HG02938 (cell line): ENCODE results near the gene NRSN1.
"Not testable (repeated sequence)": the region's sequence is repeated elsewhere in the genome, so short reads cannot be mapped to it uniquely, and the experiment has no call there.

Source experiments
- ATAC-seq: cut with Tn5 transposase; IDR thresholded peaks from one replicate; pipeline ENCODE4 v1.9.1; 2021; ENCODE audit warnings: mild to moderate bottlenecking, moderate library complexity; ENCODE audit not compliant: unreplicated experiment

The NRSN1 gene

DNA sequence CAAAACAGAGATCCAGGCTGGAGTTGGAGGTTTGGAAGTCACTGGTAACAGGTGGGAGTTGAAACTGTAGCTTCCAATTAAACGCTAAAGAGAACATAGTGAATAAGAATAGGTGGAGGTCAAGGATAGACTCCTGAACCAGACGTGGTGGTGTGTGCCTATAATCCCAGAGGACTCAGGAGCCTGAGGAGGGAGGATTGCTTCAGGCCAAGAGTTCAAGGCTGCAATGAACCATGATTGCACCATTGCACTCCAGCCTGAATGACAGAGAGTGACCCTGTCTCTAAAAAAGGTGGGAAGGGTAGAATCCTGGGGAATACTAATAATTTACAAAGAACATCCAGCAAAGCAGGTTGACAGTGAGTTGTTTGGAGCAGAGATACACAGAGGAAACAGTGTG lies 13.6 kb downstream of the NRSN1 start:
- no peak for ATAC-seq

DNA sequence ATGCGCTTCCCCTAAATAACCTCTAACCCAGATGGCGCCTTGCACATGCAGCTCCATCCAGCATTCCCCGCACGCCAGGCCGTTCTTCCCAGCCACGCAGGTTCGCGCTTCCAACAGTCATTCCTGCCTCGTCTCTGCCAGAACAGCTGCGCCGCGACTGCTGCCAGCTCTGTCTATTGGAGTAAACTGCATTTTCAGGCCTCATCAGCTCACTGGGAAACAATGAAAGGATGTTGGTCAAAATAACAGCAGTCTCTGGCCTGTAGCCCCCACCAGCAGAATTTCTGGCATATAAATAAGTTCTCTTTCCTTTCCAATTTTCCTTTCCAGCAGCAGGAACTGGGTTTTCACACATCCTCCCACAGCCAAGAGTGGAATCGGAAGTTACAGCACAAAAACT lies 14.6 kb downstream of the NRSN1 start:
- ATAC-seq, result no peak

DNA sequence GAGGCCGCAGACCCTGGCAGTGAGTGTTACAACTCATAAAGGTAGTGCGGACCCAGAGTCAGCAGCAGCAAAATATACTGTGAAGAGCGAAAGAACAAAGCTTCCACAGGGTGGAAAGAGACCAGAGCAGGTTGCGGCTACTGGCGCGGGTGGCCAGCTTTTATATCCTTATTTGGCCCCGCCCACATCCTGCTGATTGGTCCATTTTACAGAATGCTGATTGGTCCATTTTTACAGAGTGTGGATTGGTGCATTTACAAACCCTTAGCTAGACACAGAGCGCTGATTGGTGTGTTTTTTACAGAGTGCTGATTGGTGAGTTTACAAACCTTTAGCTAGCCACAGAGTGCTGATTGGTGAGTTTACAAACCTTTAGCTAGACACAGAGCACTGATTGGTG lies 16.7 kb downstream of the NRSN1 start:
- ATAC-seq, result not testable (repeated sequence)

- ATAC-seq, result no peak
Observed at GRCh38 chr6:24145690-24146131, 19.7 kb downstream of the NRSN1 start.

DNA sequence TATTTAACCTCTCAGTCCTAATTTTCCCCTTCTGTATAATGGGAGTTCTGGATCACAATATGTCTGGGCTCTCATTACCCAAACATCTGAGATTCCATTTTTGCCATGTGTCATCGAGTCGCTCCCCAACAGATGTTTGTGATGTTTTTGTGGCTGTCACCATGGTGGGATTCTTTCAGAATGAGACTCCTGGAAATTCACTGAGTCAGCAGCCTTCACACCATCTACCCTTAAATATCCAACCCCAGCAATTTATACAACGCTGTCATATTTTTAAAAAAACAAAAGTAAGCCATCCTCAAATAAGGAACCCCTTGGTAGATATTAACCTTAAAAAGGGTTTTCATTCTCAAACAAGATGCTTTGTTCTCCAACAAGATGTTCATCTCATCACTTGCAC lies 20.9 kb downstream of the NRSN1 start:
- ATAC-seq, result no peak

DNA sequence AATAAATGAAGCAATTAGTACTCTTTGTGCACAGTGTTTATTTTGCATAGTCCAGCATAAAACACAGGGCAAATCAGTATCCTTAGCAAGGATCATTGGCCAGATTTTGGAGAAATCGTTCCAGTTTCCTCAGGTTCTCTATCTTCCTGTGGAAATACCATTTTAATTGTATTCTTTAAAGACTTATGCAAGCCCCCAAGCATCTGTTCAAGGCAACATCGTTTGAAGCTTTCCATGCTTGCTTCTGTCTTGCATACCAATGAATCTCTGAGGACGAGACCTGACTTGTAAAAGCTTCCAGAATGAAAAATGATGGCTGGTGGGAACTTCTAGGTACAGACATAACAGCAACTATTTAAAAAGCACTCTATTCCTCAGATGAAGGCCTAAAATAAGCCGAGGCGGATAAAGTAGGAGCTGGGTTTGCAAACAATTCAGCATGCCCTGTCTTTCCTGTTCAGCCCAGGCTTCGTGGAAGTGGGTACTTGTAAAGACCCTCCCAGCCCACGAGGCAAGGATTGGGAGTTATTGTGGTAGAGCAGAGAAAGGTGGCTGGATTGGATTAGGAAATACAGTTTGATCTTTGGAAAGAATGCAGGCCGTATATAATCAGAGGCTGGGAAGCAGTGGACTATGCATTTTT lies 21.6 kb downstream of the NRSN1 start:
- no peak for ATAC-seq

DNA sequence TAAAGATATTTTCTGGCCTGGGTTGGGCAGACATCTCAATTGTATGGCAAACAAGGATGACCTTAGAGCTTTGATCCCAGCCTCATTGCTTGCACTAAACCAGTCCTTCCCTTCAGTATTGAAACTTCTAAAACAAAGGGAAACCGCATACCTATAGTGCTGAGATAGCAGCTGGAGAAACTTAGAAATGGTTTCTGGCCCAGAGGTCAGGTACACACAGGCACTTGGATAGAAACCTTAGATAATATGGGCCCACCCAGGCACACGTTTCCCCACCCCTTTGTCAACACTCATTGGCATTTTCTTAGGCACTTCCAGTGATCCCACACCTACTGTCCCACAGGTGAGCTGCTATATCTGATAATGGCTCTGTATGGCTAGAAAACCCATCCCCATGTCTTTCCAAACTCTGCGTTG lies 22.1 kb downstream of the NRSN1 start:
- no peak for ATAC-seq

GRCh38 chr6:24148684-24149083 lies 22.7 kb downstream of the NRSN1 start:
- ATAC-seq, result no peak

DNA sequence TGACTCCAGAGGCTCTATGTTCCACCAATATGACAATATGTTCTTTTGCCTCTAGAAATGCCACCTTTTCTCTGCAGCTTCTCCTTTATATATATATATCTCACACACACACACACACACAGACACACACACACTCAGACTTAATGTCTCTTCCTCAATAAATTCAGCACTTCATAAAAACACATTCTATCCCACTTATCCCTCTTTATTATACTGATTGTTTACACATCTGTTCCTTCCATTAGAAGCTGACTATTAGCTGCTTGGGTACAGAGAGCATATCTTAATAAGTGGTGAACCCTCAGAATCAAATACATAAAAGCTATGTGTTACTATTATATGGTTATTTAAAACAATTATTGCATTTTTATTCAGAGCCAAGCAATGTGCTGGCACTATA lies 23.3 kb downstream of the NRSN1 start:
- ATAC-seq, result no peak

DNA sequence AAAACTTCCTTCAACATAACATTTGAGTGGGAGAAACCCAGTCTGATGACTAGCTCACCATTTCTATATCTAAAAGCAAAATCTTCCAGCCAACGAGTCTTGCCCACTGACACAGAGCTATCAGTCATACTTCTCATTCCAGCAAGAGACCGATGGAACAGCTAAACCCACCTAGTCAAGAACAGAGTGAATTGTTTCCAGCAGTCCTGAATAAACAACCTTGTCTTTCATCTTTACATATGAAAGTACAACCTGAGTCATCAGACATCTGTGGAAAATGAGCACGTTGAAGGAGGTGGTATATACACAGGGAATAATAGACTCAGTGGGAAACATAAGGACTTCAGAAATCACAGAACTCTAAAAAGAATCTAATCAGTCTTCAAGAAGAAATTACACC lies 23.8 kb downstream of the NRSN1 start:
- no peak for ATAC-seq

GRCh38 chr6:24152014-24152413 lies 26.0 kb downstream of the NRSN1 start:
- ATAC-seq, result no peak

GRCh38 chr6:24154121-24154520 lies 28.1 kb downstream of the NRSN1 start:
- no peak for ATAC-seq

DNA sequence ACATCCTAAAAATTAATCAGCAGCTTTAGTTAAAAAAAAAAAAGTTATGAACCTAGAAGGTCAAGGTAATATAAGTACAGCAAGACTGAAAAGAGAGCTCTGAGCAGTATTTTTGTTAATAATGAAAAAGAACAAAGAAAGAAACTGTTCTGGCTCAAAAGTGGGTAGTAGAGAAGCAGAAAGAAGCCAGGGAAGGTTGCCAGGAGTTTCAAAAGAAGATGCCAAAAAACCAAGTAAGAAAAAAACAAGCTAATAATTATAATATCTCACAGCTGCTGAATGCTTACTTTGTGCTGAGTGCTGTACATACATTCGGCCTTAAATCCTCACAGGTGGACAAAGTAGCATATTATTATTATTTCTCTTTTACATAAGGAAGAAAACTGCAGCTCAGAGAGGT lies 31.9 kb downstream of the NRSN1 start:
- ATAC-seq, result no peak

DNA sequence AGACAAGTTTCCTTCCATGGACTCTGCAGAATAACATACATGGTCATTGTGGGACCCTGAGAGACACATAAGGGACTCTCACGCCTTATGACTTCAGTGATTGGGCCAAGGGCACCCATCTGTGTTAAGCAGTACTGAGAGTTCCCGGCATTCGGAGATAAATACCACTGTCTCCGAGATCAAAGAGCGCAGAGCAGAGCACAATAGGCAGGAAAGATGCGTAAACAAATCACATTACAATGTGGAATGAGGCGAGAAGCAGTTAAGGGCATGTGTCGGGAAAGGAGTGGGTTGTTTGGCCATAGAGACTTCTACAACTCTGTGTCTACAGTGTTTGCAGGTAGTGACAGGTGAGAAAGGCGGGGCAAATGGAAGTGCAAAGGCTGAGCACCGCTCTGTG lies 57.6 kb downstream of the NRSN1 start:
- no peak for ATAC-seq

GRCh38 chr6:24186349-24186748 lies 60.3 kb downstream of the NRSN1 start:
- ATAC-seq, result no peak

DNA sequence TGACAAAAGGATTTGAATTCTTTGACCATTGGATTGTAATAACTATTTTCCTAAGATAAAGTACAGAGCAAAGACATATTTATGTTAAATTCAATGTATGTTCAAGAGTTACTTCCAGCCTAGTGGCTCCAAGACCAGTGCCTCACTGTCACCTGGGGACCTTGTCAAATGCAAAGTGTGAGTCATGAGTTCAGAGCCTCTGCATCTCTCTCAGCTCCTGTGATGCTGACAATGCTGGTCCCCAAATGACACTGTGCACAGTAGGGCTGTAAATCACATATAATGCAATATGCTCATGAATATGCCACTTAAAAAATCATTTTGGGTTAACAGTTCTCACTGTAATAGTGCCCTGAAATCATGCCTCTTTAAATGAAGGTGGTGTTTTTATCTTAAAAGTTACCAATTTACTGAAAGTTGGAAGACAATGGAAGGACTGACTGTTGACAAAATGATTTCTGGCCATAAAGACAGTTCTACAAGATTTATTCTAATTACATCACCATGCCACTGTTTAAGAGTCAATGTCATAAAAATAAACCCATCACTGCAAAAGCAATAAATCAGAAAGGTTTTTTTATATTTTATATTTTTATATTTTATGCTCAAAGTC lies 62.1 kb downstream of the NRSN1 start:
- no peak for ATAC-seq

DNA sequence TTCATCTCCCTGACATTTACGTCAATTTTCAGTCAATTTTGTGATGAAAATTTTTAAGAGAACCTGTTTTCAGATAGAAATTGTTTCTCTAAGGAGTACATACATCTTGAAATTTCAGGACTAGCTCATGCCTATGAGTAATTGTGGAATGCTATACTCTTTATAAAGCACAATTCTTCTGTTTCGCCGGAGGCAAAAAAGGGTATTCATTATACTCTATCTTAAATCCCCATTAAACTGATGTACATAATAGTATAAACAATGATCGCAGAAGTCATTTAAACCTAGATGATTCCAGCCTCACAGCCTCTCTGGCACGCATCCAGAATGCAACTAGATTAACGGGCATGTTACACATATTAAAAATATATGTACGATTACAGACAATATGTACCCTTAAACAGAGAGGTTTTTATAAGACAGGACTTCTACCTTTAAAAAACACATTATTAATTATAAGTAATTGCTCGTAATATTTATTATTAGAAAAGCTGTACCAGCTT lies 62.6 kb downstream of the NRSN1 start:
- no peak for ATAC-seq

GRCh38 chr6:24191346-24191745 lies 65.3 kb downstream of the NRSN1 start:
- no peak for ATAC-seq

- ATAC-seq, result no peak
Observed at GRCh38 chr6:24193364-24193763, 67.3 kb downstream of the NRSN1 start.

GRCh38 chr6:24194978-24195700 lies 69.1 kb downstream of the NRSN1 start:
- no peak for ATAC-seq

DNA sequence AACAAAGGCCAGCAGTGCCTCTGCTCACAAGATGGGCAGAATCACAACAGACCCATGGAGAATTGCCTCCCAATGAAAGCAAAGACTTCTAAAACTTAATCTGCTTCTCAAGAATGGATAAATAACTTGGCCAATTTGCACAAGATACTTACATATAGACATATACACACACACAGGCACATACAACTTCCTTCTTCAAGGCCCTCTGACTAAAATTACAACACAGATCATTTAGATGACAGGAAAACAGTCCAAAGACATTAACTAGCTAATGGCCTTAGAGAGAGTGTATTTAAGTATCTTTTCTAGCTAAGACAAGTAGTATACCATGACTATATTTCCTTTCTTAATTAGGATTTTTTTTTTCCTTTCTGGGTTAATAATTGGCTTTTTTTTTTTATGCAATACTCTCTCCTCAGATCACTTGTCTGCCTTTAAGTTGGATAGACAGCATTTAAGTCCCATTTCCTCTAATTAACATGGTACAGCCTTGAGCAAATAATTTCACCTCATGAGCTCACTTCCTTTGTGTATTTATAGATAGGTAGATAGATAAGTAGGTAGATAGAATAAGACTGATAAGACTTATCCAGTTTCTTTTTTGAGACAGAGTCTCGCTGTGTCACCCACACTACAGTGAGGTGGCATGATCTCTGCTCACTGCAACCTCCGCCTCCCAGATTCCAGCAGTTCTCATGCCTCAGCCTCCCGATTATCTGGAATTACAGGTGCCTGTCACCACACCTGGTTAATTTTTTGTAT lies 70.0 kb downstream of the NRSN1 start:
- ATAC-seq, result no peak
